GM18526 (cell line): ENCODE measurements around the gene GSG1L2.

ENCODE experiments used
- POLR2A ChIP-seq: IDR thresholded peaks from 3 replicates; pipeline ENCODE4 v1.6.1; 2011; ENCODE audit not compliant: insufficient read length; ENCODE audit errors: extremely low read depth

The GSG1L2 gene

DNA sequence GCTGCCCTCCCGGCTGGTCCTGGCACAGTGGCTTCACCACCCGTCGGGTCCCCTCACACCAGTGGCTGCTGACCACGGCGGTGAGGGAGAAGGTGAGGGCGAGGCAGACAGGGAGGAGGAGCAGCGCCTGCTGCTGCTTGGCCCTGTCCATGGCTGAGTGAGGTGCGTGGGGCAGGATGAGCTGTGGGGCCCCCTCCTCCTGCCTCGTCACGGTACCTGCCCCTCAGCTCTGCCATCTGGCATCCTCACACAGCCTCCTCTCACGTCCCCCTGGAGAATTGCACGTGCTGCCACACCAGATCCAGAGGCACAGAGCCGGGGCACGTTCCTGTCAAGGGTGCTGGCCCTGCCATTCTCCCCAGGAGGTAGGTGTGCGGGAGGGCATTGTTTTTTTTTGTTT, at the start of gene GSG1L2:
GSG1L2 (minus strand) TSS at position 159 of the 400 bp plus-strand sequence; CDS start at position 151, 8 bp downstream.
- no peak for TF ChIP-seq POLR2A

DNA sequence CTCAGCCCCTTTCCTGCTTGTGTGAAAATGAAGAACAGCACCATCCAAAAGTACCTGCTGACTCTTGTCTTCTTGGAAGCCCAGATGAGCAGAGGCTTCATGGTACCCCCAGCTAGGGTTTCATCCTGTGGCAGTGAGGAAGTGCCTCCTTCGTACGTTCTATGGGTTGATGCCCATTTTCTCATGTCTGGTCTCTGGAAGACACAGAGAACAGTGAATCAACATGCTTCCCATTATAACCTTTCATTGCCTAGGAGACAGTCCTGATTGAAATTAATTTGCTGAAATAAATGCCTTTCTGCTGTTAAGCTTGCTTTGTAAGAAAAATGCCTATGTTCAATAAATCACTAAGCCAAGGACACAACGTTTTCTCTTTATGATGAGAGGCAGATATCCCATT, 46.7 kb upstream of the GSG1L2 start:
- no peak for TF ChIP-seq POLR2A

DNA sequence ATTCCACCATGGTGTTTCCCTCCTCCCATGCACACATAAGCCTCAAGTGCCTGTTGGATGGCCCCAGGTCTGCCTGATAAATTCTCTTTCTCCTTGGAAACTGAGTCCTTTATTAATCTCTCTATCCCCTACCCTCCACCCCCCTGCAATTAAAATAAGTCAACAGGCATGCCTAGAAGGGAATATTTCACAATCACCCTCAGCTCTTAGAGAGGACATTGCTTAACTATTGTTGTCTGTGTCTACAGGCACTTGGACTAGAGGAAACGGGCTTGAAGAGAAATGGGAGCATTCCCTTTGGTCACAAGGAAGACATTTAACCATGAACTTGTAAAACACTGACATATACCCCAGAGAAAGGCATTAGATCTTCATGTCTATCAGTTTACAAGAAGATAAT, 43.7 kb upstream of the GSG1L2 start:
- no peak for TF ChIP-seq POLR2A

DNA sequence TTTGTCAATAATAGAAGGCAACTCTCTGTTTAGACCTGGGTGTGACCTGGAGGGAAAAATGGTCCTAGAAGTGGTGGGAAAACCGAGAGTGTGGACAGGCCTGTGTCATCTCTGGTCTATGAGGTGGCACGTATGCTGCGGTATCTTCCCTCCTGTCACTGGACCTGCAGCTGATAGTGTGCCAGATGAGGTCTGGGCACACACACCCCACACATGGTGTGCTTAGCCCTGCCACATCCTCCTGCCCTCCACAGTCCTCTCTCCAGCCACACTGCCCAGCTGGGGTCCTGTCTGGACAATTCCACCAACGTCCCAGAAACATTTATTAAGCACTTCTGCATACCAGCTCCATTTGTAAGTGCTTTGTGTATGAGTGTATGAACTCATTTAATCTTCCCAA, 41.1 kb upstream of the GSG1L2 start:
- TF ChIP-seq POLR2A: no peak

DNA sequence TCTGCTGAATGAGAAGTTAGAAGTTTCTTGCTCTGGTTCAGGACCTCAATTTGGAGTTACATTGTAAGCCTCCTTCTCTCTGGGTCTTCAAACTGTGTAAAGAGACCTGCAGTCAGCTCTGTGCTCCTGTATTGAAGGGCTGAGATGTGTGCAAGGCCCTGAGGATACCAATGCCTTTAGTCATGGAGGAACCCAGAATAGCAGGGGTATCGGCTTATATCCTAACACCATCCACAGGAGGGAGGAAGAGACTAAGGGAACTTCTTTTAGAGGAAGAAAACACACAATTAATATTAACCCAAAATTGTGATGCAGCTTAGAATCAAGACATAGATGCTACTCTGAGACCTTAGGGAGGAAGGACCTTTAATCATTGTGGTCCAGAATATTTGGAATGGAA, 40.3 kb upstream of the GSG1L2 start:
- no peak for TF ChIP-seq POLR2A

DNA sequence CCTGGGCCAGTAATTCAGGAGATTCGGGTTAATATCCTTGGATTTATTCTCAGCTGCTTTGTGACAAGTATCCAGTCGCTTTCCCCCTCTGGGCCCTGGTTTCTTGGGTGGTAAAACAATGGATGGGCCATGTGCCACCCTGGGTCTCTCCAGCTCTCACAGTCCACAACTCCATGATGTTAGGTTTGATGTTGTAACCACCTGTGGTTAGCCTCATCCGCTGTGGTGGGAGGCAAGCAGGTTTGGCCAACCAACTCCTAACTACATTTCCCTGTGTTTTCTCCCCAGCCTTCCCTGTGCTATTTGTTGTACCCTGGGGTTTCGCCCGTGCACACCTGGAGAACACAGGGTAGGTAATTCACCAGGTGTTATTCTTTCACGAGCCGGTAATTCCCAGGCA, 39.0 kb upstream of the GSG1L2 start:
- no peak for TF ChIP-seq POLR2A

DNA sequence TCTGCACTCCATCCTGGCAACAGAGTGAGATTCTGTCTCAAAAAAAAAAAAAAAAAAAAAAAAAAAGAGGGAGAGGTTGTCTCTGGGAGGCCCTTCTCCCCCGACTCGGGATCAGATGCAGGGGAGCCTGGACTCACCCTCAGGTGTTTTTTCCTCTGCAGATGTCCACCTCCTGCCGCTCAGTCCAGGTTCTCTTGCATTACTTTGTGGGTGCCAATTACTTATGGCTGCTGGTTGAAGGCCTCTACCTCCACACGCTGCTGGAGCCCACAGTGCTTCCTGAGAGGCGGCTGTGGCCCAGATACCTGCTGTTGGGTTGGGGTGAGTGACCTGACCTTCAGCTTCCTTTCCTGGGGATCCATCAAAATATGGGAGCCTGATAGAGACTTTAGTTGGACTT, 37.9 kb upstream of the GSG1L2 start:
- no peak for TF ChIP-seq POLR2A

DNA sequence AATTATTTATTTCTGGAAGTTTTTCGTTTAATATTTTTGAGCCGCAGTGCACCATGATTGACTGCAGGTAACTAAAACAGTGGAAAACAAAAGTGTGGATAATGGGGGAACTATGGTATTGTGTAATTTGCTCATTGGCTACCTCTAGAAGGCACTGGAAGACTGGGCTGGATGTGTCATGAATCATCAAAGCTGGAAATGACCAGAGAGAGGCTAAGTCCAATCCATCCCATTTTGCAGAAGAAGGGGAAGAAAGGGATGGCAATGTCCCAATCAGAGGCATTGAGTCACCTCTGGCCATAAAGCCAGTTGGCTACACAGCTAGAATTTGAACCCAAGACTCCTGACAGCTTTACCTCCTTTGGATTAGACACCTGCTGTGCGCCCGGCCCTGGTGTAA, 33.2 kb upstream of the GSG1L2 start:
- TF ChIP-seq POLR2A: no peak

DNA sequence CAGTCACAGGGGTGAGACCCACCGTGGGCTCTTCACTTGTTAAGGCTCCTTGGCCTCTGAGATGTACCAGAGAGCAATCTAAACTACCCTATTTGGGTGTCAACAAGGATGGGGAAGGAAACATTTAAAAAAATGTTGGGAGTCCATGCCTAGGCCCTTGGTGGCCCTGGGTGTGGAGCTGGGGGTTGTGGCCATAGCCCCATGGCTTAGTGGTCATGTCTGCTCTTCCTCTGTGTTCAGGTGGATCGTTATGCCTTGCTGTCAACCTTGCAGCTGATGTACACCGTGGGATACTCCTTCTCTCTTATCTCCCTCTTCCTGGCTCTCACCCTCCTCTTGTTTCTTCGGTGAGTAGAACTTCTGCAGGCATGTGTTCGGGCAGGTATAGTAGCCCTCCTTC, 32.4 kb upstream of the GSG1L2 start:
- no peak for TF ChIP-seq POLR2A

DNA sequence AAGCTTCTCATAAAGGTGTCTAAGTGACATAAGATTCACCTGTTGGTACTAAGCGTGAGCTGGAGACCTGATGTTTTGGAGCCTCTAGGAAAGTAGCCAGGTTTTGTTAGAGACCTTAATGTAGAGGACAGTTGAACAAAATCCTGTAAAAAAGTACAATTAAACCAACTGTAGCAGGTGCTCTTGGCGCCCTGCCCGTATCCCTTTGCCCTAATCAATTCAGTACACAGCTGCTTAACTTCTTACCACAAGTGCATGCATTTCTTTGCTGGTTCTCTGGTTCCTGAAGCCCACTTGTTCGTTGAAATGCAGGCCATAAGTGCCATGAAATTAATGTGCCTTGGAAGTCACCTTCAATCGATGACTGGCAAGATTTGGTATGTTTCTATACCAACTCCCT, 28.3 kb upstream of the GSG1L2 start:
- TF ChIP-seq POLR2A: no peak

DNA sequence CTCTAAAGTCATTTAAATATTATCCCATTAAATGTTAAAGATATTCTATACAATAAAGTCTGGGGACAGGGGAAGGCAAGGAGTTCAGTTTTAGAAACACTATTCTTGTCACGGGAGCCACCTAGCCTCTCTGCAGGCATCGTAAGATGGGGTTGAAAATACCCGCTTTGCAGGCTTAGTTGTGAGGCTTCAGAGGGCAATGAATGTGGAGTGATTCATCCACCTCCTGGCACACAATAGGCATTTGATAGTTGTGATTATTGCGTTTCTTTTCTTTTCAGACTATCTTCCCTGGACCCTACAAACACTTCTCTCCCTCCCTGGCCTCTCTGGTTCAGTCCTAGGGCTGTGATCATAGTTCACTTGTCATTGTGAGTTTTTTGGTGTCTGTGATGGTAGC, 23.4 kb upstream of the GSG1L2 start:
- TF ChIP-seq POLR2A: no peak

DNA sequence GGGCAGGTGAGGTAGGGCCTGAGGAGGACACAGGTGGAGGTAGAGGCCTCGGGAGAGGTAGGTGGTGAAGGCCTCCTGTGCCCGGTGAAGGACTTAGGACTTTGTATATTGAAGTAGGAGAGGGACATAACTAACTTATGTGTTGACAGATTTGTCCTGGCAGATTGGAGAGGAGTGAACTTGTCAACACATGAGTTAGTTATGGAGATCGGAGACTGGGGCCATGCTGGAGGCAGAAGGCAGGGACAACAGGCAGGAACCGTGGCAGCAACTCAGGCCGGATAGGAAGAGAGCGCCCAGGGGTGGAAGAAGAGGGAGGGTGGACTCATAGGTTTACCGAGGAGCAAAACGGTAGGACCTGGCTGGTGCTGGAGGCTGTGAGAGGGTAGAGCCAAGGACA, 22.3 kb upstream of the GSG1L2 start:
- TF ChIP-seq POLR2A: no peak

DNA sequence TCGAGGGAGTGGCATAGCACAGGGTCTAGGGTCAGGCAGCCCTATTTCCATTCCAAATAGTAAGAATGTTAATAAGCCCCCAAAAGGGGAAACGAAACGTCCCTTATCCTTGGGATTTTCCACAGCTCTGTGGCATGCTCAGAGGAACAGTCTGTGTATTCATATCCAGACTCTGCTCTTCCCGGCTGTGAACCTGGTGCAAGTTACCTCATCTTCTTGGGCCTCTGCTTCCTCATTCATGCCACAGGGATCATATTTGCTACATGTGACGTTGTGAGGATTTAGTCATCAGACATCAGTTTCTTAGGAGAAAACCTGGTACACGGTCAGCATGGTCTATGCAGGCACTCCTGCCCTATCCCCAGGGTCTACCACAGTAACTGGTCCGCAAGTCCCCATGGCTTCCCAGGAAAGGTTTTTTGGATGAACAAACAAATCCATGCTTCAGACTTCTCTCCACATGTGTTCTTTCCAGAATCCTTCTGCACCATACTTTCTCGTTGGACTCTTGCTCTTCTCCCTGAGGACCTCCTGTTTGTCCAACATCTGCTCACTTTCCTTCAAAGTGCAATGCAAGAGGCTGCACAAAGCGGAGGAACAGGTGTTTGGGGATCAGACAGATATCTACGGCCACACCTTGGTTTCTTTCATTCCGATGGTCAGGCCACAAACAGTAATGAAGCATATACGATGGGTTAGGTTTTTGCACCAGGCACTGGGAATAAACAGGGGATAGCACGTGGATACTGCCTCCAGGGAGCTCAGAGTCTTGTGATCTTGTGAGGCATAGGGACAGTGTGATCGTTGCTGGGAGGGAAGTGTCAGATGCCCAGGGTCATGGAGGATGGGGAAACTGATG, 21.5 kb upstream of the GSG1L2 start:
- no peak for TF ChIP-seq POLR2A

DNA sequence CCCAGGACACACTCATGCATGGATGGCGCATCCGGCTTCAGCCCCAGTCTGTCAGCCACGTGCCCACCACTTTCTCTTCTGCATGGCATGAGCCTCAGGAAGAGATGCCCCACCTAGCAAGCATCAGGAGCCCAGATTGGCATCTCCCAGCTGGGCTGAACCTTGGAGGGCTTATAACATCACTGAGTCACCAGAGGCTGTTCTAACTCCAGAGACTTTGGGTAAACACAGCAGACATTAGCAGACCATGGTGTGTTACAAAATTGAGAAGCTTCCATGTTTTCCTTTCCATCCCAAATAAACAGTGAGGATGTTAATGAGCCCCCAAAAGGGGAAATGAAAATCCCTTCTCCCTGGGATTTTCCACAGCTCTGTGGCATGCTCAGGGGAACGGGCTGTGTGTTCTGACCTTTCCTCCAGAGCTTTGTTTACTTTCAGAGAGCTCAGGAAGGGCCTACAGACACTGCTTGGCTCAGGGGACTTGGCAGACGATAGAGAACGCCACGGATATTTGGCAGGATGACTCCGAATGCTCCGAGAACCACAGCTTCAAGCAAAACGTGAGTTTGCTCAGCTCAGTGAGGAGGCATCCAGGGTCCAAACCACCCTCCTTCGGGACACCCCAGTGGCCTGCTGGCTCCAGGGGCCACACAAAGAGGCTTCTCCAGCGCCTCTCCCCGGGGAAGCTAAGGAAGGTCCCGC, 20.3 kb upstream of the GSG1L2 start:
- no peak for TF ChIP-seq POLR2A

DNA sequence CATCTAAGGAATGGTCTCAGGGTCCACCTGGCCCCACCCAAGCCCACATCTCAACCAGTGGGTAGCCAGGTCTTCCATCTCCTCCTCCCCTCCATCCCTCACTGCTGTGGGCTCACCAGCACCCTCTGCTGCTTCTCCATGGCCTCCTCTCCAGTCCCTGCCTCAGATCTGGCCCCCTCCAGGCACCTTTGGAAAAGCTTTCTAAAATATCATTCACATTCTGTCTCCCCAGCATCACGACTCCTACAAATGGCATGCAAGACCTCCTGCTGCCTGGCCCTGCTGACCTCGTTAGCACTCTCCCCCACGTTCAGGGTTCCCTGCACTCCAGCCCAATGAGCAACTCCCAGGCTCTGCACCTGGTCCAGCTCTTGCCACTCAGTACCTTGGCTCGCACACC, 17.6 kb upstream of the GSG1L2 start:
- no peak for TF ChIP-seq POLR2A
